ENCODE data around the gene ALPL.

ALPL gene

DNA sequence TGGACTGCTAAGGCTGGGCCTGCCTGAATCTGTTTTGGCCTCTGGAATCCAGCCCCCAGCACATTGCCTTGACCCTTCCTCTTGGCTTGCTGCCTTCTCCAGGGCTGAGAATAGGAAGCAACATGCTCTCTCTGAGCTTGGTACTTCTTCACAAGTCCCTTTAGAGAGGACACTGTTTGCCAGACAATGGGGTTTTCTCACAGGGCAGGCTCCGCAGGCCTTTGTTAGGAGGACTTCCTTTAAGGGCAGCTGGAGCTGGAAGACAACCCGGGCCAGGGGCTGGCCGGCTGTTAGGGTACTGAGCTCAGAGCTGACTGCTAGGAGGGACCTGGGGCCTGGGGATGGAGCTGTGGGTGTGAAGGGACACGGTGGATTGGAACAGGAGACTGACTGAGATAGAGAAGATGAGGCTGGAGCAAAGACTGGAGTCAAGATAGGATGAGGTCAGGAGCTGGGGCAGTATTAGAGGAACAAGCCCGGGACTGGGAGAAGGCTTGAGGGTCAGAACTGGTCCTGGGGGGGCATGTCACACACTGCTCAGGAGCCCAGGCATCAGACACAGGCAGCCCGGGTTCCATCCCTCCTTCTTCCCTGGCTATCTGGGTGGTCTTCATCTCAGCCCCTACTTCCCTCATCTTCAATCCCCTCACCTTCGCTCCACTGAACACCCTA is 5.4 kb upstream of the ALPL start:
- H3K9me3 ChIP-seq (ENCODE audit: severe bottlenecking), result no peaks in the 10 kb centered on the region
- no peaks in the 10 kb centered on the region for H3K27me3 ChIP-seq (ENCODE audit: insufficient read depth, low read depth, severe bottlenecking)
- H3K36me3 ChIP-seq, result no peaks in the 10 kb centered on the region
- TF ChIP-seq, protein P1, sequence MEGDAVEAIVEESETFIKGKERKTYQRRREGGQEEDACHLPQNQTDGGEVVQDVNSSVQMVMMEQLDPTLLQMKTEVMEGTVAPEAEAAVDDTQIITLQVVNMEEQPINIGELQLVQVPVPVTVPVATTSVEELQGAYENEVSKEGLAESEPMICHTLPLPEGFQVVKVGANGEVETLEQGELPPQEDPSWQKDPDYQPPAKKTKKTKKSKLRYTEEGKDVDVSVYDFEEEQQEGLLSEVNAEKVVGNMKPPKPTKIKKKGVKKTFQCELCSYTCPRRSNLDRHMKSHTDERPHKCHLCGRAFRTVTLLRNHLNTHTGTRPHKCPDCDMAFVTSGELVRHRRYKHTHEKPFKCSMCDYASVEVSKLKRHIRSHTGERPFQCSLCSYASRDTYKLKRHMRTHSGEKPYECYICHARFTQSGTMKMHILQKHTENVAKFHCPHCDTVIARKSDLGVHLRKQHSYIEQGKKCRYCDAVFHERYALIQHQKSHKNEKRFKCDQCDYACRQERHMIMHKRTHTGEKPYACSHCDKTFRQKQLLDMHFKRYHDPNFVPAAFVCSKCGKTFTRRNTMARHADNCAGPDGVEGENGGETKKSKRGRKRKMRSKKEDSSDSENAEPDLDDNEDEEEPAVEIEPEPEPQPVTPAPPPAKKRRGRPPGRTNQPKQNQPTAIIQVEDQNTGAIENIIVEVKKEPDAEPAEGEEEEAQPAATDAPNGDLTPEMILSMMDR (IDR thresholded peaks at IDR 0.05; ENCODE audit: low read depth, low read length), result no peak
- DNase-seq, result no peak
- no peak overlapping the region for H3K4me3 ChIP-seq (ENCODE audit: low read depth, low read length)
- no peak overlapping the region for H3K27ac ChIP-seq

DNA sequence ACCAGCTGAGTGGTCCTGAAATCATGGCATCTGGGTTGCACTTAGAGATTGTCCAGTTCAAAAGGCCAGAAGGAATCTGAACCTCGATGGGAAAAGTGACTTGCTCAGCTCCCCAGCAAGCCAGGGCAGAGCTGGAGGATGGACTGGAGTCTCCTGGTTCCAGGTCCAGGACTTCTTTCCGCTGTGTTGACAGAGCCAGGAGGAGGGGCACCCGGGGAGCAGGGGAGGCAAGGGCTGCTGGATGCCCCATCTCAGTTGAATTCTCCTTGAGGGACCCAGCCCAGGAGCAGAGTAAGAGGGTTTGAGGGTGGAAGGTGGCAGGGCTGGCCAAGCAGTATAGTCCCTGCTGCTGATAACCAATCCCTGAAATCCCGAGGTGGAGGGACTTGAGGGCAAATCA is 2.4 kb upstream of the ALPL start:
- H3K4me3 ChIP-seq (ENCODE audit: low read depth, low read length), result no peak overlapping the region
- H3K9me3 ChIP-seq (ENCODE audit: severe bottlenecking), result no peaks in the 10 kb centered on the region
- TF ChIP-seq, protein P1 (IDR thresholded peaks at IDR 0.05; ENCODE audit: low read depth, low read length), result no peak

DNA sequence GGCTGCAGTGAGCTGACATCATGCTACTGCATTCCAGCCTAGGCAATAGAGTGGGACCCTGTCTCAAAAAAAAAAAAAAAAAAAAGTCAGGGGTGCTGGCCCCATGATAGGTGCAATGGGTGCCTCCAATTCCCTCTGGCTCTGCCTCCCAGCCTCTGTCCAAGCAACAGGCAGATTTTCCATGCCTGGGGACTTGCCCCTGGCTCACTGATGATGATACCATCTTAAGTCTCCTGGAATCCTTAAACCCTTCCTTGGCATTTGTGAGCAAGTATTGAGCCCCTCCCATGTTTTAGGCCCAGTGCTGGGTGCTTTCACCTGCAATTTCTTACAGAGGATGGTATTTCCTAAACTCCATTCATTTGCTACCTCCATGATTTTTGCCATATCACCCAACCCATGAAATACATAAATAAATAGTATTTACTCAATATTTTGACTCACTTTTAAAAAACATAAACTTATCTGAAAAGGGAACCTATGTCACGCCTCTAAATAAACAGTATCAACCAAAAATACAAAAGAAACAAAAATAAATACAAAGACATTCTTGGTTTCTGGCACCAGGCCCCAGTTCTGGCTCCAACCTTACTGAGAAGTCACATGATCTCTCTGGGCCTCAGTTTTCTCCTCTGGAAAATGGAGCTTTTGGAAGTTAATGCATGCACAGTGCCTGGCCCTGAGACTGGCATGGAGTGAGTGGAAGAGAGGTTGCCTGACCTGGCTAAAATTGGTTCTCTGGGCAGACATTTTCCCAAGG is 1.5 kb upstream of the ALPL start:
- TF ChIP-seq, protein P1 (IDR thresholded peaks at IDR 0.05; ENCODE audit: low read depth, low read length), result no peak
- no peaks in the 10 kb centered on the region for H3K27me3 ChIP-seq (ENCODE audit: insufficient read depth, low read depth, severe bottlenecking)
- H3K27ac ChIP-seq, result no peak overlapping the region
- no peak for DNase-seq
- H3K36me3 ChIP-seq, result no peaks in the 10 kb centered on the region
- H3K9me3 ChIP-seq (ENCODE audit: severe bottlenecking), result no peaks in the 10 kb centered on the region
- no peak overlapping the region for H3K4me3 ChIP-seq (ENCODE audit: low read depth, low read length)

More for the DNA sequence above, 2.4 kb upstream of the ALPL start:
- Histone ChIP-seq H3K27ac (no peak overlapping the region), H3K36me3 (no peaks in the 10 kb centered on the region), H3K27me3 (ENCODE audit: insufficient read depth, low read depth, severe bottlenecking) (no peaks in the 10 kb centered on the region)
- DNase-seq, result no peak

DNA sequence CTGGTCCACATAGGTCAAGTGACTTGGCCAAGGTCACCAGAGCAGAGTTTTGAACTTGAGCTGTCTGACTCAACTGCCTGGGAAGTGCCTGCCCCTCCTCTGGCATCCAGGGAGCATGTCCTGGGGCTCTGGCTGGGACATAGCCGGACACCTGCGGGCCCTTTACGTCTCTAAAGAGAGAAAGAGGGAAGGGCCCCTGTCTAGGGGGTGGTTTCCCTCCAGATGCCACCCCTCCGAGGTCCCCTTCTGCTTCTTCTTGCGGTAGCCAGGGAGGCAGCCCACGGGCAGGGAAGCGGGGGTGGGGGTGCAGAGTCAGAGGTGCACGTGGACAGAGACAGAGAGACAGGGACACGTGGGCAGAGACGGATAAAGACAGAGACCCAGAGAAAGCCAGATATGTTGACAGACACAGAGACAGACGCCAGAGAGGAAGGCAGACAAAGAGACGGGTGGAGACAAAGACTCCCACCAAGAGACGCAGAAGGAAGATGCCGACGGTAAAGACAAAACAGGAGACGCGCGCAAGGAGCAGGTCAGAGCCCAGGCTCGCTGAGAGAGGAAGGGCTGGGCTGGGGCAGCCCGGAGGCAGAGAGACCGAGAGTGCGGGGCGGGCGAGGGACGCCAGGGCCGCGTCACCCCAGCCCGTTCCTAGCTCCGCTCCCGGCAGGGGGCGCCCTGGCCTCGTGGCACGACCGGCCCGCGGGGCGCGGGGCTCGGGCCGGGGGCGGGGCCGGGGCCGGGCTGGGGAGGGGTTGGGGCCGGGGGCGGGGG is 458 bp upstream of the ALPL start:
- DNase-seq, result peak; percentile 77
- H3K4me3 ChIP-seq (ENCODE audit: low read depth, low read length), result peak overlapping the region; percentile 17
- H3K27me3 ChIP-seq (ENCODE audit: insufficient read depth, low read depth, severe bottlenecking), result no peaks in the 10 kb centered on the region

DNA sequence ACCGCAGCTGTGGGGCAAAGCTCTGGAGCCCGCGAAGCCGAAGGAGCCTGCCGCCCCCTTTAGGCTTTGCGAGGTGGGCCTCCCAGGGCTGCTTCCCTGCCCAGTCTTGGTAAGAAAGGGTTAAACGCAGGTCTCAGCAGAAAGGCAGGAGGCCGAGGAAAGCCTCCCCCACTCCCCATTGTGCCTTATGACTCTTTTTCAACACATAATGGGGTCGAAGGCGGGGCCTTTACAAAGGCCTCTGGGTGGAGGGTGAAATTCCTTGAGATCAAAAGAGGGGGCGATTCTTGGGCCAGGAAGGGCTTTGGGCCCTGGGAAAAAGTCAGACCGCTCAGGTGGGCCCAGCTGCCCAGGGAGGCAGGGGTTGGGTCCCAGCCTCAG is 880 bp downstream of the ALPL start:
- TF ChIP-seq, protein P1 (IDR thresholded peaks at IDR 0.05; ENCODE audit: low read depth, low read length), result no peak
- DNase-seq, result no peak

More for the DNA sequence above, 458 bp upstream of the ALPL start:
- no peaks in the 10 kb centered on the region for H3K9me3 ChIP-seq (ENCODE audit: severe bottlenecking)
- no peaks in the 10 kb centered on the region for H3K36me3 ChIP-seq
- H3K27ac ChIP-seq, result 0 out of 2 replicates have a peak overlapping the region, but pooled peaks have one; percentile 46
- TF ChIP-seq, protein P1 (IDR thresholded peaks at IDR 0.05; ENCODE audit: low read depth, low read length), result peak; percentile 79

More for the DNA sequence above, 880 bp downstream of the ALPL start:
- Histone ChIP-seq H3K4me3 (ENCODE audit: low read depth, low read length) (no peak overlapping the region), H3K36me3 (no peaks in the 10 kb centered on the region), H3K27ac (no peak overlapping the region), H3K27me3 (ENCODE audit: insufficient read depth, low read depth, severe bottlenecking) (no peaks in the 10 kb centered on the region), H3K9me3 (ENCODE audit: severe bottlenecking) (no peaks in the 10 kb centered on the region)
